ENCODE measurements around the gene ROPN1L. TPM values are rescaled to one million over a fixed set of nuclear protein-coding genes. Genes with fewer than 3 reads are reported as not detected.
"Not testable (repeated sequence)": the region's sequence is repeated elsewhere in the genome, so short reads cannot be mapped to it uniquely, and the experiment has no call there.

Gene ROPN1L
- polyA plus RNA-seq, 10 donors = 0.11 to 0.27 (median 0.16) TPM; not detected in 7

DNA sequence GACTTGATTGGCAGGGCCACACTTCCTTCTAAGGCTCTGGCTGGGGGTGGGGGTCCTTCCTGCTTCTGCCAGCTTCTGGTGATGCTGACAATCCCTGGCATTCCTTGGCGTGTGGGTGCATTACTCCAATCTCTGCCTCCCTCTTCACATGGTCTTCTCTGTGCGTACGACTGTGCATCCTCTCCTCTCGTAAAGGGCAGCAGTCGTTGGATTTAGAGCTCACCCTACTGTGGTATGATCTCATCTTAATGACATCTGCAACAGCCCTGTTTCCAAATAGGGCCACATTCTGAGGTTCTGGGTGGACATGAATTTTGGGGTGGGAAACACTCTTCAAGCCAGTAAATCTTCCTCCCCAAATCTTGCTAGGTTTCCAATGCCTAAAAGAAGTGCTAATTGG, 36.8 kb downstream of the ROPN1L start:
- DNase-seq = no peak

DNA sequence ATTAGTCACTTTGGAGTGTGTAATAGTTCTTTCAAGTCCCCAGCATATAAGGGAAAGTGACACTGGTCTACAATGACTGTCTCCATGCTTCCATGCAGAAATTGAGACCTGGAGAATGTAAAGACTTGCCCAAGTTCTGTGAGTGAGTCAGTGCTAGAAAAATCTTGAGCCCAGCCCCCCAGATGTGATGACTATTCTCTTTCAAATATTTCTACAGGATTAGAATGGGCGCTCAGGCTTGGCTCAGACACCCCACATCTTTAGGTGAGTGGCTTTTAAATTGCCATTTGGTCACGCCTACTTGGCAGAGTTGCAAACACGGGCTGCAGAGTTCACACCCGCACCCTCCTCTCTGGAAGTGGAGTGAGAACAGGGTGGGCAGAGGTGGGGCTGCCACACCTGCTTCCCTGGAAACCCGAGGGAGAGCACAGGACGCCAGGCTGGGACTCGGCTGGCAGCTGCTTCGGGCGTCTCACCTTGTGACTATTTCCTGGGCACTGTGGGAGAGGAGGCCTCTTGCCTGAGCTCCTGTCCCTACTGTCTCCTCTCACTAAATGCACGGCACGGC, 37.6 kb downstream of the ROPN1L start:
- peak in 1 of 3 donors; percentile 79 for DNase-seq

DNA sequence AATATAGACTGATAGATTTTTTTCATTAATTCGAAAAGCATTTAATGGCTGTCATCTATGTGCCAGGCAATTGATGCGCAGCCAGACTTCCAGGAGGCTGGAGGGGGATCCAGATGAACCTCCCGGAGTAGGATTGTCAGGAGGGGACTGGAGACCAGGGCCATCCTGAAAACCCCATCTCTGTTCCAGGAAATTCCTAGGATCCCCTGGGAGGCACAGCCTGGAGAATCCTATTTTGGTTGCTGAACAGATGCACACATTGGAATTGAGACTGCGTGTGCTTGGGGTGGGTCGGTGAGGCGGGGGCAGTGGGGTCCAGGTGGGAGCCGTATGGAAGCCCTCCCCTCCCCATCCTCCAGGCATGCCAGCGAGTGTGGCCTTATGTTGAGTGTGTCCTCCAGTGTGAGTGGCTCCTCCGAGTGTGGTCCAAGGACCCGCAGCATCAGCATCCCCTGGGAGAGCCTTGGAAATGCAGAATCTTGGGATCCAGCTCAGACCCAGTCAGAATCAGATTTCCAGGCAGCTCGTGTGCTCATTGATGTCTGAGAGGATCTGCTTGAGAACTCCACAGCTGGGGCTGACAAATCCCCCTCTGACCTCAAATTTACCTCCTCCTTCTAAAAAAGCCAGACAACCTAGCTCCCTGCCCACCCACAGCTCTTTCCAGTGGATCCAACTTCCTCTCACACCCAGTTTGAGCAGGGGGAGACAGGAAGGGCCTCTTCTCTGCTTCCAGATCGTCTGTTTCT, 38.7 kb downstream of the ROPN1L start:
- peak in 1 of 3 donors; percentile 74 for DNase-seq

GRCh38 chr5:10481241-10481935, 39.7 kb downstream of the ROPN1L start:
- no peak for DNase-seq

DNA sequence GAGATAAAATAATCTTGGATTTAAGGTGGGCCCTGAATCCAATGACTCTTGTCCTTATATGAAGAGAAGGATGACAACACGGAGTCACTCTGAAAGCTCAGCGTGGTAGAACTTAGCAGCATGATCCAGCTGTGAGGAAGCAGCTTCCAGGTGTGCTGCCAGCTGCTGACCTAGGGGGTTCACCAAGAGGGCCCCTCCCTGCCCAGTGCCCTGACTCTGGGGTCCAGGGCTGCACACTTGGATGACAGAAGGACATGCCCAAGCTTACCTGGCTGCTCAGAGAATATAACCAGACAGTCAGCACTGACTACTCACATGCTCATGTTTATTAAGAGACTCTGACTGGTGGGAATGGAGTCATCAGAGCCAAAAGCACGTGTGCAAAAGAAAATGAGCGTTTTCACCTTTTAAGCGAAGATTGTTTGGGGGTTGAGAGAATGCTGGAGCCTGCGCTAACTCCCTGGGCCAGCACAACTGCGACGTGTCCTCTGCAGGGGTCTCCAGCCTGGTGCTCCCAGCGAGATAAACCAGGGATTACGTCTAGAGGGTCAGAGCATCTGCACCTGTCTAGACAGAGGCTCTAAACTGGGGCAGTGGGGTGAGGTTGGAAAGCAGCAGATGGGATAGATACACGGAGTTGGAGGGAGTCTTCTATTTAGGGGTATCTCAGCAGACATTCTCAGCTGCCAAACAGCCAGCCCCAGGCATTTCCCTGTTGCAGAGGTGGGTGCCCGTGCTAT, 41.3 kb downstream of the ROPN1L start:
- no peak for DNase-seq

DNA sequence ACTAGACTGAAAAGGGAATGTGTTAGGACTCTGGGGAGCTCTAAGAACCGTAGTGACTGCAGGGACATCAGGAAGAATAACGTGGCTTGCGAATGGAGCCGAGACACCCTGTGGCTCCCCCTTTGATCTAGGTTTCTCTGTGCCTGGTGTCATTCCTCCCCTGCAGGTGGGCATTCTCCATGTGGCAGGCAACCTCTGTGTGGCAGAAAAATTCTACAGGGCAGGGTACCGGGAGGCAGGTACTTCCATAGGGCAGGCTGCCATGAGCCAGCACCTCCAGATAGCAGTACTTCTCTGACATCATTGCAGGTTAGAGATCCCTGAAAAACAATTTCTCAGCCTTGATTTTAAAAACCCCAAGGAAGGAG, 43.1 kb downstream of the ROPN1L start:
- DNase-seq = no peak

- DNase-seq = peak in 2 of 3 donors; percentile 43 to 60
These were observed 43.6 kb downstream of the ROPN1L start for GRCh38 chr5:10485142-10485795.

DNA sequence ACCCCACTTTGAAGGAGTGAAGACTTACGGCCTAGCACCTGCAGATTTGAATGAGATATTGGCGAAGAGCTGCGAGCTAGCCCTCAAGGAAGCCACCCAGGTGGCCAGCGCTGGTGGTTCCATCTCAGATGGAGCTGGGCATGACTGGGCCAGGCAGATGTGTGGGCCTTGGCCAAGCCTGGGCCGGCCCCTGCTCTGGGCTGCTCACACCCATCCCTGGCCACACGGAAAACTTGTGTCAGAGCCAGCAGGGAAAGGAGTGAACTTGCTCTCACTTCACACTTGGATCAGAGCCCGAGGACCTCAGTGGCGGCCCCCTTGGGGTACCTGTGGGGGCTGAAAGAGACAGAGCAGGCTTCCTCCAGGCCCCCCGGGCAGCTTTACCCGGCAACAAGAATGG, 44.2 kb downstream of the ROPN1L start:
- DNase-seq = no peak

DNA sequence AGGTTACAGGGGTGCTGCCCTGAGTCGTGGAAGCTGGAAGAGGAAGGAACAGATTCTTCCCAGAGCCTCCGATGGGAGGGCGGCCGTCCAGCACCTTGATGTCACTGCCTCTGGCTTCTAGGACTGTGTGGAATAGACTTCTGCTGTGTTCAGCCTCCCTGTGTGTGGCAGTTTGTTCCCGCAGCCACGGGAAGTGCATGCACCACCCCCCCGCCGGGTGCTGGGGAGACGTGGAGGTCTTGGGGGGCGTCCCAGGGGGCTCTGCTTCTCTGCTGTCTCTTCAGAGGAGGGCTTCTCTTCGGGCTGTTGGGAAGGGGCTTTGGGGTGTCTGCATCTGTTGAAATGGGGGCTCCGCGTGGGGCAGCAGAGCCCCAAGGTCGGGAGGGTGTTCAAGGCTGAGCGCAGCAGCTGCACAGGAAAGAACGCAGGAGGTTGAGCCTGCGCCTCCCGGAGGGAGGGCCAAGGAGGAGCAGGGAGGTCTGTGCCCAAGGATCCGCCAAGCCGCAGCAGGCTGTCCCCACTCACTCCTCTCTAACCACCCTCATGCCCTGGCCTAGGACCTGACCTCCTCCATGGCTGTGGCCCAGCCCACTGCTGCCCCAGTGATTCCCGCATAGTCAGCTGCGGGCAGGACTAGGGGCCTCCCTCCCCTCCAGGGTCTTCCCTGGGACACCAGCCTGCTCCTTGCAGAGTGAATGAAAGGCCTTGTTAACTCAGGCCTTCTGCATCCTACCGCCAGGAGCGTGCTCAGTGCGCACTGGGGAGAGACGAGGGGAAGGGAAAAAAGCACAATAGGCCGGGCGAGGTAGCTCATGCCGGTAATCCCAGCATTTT, 45.0 kb downstream of the ROPN1L start:
- DNase-seq = peak in 1 of 3 donors; percentile 50

- DNase-seq = no peak
These were observed 46.5 kb downstream of the ROPN1L start for GRCh38 chr5:10488144-10488543.

- DNase-seq = no peak
These were observed 48.2 kb downstream of the ROPN1L start for GRCh38 chr5:10489810-10490426.

GRCh38 chr5:10490927-10491672, 49.4 kb downstream of the ROPN1L start:
- DNase-seq = no peak

DNA sequence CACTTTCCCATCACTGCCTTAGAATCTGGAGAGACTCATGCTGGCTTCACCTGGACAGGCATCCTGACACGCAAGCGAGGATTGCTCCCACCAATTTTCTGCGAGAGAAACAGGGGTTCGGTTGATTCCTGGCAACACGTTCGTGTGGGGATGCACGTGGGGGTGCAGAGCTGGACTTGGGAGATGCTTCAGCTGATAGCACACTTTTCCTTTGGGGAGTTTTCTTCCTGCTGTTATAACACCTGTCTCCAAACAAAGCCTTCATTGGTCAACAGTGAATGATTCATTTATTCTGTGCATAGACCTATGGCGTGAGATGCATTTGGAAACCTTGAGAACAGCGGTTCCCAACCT, 50.0 kb downstream of the ROPN1L start:
- DNase-seq = no peak

GRCh38 chr5:10493884-10494283, 52.2 kb downstream of the ROPN1L start:
- no peak for DNase-seq

DNA sequence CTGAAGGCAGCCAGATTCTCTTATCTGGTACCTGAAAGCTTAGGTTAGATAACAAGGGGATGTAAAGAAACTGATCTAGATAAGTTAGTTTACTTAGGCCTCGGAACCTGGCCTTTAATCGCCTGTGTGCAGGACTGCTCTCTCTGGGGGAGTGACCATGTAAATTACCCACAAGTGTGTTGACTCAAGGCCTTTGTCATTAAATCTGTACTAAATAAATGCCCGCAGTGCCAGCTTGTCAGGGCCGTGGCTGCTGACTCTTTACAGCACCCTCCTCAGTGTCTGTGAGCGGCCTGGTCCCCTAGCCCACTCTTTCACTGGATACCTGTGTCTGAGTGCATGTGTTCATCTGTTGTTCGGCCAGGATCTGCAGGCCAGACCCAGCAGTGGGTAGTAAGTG, 52.8 kb downstream of the ROPN1L start:
- DNase-seq = not testable (repeated sequence)

- no peak for DNase-seq
These were observed 55.9 kb downstream of the ROPN1L start for GRCh38 chr5:10497554-10497953.

DNA sequence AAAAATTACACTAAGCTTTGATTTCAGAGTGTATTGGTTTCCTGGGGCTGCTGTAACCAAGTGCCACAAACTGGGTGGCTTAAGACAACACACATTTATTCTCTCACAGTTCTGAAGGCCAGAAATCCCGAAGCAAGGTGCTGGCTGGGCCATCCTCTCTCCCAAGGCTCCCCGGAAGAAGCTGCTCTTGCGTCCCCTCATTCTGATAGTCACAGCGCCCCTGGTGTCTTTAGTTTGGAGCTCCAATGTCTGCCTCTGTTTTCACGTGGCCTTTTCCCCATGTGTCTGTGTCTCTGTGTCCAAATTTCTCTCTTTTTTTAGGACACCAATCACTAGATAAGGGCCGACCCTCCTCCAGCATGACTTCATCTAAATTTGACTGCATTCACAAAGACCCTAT, 56.7 kb downstream of the ROPN1L start:
- DNase-seq = no peak

DNA sequence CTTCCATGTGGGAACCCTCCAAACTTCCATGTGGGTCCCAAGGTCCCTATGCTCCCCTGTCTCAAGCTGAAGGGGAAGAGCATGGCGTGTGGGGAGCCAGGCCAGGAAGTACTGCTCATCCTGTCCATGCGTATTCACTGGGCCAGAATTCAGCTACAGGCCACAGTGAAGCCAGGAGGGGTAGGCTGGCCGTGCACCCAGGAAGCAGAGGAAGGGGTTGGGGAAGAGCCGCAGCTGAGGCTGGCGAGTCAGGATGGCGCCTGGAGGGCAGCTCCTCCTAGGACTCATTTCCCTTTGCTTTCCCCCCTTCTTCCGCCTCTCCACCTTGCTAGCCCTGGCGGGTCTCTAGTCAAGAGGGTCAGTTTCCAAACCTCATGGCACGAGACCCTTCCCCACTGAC, 57.4 kb downstream of the ROPN1L start:
- no peak for DNase-seq

DNA sequence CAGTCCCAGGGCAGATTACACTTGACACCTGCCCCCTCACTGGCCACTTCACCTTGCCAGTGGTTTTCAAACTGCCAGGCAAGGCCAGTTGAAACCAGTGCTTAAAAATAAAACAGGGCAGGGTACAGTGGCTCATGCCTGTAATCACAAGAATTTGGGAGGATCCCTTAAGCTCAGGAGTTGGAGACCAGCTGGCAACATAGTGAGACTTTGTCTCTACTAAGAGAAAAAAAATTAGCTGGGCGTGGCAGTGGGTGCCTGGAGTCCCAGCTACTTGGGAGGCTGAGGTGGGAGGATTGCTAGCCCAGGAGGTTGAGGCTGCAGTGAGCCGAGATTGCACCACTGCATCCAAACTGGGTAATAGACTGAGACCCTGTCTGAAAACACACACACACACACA, 58.1 kb downstream of the ROPN1L start:
- DNase-seq = no peak

DNA sequence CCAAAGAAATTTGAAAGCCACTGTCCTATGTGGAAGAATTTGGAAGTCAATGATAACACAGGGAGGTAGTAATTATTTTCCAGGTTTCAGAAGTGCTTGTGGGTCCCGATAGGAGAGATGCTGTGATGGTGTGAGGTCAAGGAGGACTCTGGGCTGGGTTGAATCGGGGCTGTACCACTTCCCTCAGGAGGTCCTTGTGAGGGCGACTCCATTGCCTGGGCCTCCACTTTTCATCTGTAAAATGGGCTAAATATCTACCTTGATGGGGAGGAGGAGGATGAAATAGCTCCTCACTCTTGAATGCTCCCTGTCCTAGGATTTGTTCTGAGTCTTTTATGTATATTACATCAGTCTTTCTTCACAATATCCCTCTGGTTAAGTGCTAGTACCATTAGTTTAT, 59.0 kb downstream of the ROPN1L start:
- no peak for DNase-seq

All from muscle of back (tissue), 11 donors.